ENCODE results near the gene FASTKD3. TPM values are rescaled to one million over a fixed set of nuclear protein-coding genes. Genes with fewer than 3 reads are reported as not detected.

FASTKD3 gene
- total RNA-seq, 1 experiment from 2014 or later = 16.9 TPM

DNA sequence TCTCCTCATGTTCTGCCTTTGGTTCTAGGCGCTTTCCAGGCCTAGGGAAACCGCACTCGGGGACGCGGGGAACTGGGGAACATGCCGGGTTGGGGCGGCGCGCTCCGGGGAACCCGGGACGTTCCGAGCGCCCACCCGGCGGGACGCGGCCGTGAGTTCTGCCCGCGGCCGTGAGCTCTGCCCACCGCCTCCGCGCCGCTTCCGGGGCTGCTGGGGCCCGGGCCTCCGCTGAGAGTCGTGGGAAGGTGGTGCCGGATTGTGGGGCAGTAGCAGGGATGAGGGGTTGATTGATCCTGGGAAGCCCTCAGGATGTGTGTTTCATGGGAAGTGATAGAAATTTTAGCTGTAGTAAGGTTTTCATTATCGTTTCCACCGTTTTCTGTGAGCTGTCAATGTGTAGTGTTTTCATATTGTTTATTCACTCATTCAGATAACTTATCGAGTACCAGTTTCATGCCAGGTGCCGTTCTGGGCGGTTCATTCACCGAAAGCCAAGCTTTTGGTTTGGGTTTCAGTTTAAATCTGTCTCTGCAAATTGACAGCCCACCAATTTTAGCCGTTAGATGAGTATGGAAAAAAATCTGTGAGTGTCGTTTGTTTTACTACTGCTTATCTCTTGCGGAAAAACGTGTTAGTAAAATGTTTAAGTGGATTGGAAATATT is 774 bp upstream of the FASTKD3 start:
- Histone ChIP-seq H3K36me3 (peaks cover 2% of the 10 kb centered on the region), H3K4me1 (0 out of 2 replicates have a peak, but pooled peaks cover 2% of the 10 kb centered on the region), H3K27ac (peak overlapping the region; percentile 69), H3K4me3 (peak overlapping the region; percentile 98), H3K9me3 (replicated peaks) (no peaks in the 10 kb centered on the region), H3K27me3 (no peaks in the 10 kb centered on the region)
- DNase-seq = peak in 1 of 2 experiments; percentile 15

GRCh38 chr5:7868427-7868772 is 431 bp downstream of the FASTKD3 start:
- Histone ChIP-seq H3K27ac (peak overlapping the region; percentile 69), H3K27me3 (no peaks in the 10 kb centered on the region), H3K4me3 (peak overlapping the region; percentile 98), H3K36me3 (peaks cover 4% of the 10 kb centered on the region), H3K4me1 (0 out of 2 replicates have a peak, but pooled peaks cover 2% of the 10 kb centered on the region), H3K9me3 (replicated peaks) (no peaks in the 10 kb centered on the region)
- no peak for DNase-seq

DNA sequence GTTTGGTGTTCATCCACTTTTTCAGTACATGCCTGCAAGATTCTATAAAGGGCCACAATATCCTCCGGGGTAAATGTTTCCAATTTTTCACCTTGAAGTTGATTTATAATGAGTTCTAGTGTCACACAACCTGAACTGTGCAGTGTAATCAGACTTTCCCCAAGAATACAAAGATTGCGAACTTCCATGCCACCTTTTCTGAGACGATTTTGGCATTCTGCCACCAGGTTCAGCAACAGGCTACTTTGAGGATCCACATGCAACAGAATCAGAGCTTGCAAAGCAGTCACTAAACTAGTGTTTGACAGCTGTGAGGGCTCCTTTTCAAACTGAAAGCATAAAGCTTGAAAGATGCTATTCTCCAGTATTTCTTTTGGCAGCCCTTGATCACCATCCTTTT is 1.6 kb downstream of the FASTKD3 start:
- Histone ChIP-seq H3K27ac (no peak overlapping the region), H3K4me3 (no peak overlapping the region), H3K4me1 (0 out of 2 replicates have a peak, but pooled peaks cover 2% of the 10 kb centered on the region), H3K9me3 (replicated peaks) (no peaks in the 10 kb centered on the region), H3K36me3 (peaks cover 4% of the 10 kb centered on the region), H3K27me3 (no peaks in the 10 kb centered on the region)
- no peak for DNase-seq

DNA sequence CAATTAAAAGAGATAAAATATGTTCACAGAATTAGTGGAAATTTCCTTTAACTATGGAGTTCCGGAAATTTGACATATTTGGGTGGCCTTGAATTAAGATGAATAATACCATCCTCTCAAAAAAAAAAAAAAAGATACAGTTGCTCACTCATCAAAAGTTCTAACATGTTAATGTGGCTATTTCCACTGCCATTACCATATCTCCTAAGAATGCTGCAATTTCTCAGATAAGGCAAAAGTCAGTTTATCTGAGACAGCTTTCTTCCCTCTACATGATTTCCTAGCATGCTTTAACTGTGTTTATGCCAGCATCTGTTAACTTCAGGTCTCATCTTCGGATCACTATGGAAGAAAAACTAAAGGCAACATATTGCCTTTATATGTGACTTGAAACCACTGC is 2.6 kb downstream of the FASTKD3 start:
- no peak for DNase-seq
- peaks cover 4% of the 10 kb centered on the region for H3K36me3 ChIP-seq
- no peak overlapping the region for H3K4me3 ChIP-seq
- H3K27ac ChIP-seq = no peak overlapping the region
- H3K27me3 ChIP-seq = no peaks in the 10 kb centered on the region
- H3K9me3 ChIP-seq (replicated peaks) = no peaks in the 10 kb centered on the region
- H3K4me1 ChIP-seq = 0 out of 2 replicates have a peak, but pooled peaks cover 2% of the 10 kb centered on the region

DNA sequence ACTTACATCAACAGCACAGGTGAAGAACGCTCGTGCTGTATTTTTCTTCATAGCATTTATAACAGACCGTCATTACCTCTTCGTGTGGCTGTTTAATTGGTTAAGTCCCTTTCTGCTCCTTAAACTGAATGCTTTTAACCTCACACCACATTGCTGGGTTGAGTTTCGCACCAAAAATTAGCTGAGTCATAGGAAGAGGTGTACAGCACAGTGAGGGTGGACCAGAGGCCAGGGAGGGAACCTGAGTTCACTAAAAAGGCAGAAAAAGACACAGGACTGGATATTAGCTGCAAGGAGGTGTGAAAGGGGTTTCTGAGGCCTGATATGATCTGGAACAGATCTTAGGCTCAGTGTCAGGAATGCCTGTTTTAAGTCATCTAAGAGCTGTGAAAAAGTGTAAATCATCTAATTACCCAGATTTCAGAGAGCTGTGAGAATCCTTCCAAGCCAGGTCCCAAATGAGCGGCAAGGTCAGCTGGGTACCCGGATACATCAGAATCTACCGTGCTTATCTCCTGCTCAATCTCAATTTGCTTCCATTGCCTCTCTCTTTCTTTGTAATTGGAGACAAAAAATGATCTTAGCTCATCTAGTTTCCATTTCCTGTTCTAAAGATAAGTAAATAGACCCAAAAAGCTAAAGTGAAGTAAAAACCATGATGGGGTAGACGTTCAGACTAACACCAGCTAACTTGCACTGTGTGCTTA is 10.8 kb downstream of the FASTKD3 start:
- Histone ChIP-seq H3K27ac (no peak overlapping the region), H3K27me3 (no peaks in the 10 kb centered on the region), H3K9me3 (replicated peaks) (no peaks in the 10 kb centered on the region), H3K4me1 (no peaks in the 10 kb centered on the region), H3K4me3 (no peak overlapping the region), H3K36me3 (peaks cover 10% of the 10 kb centered on the region; the same call in 1 of the 2 replicates)
- no peak for DNase-seq

- H3K27me3 ChIP-seq = no peaks in the 10 kb centered on the region
- H3K9me3 ChIP-seq (replicated peaks) = no peaks in the 10 kb centered on the region
- no peak for DNase-seq
- no peaks in the 10 kb centered on the region for H3K4me1 ChIP-seq
- no peak overlapping the region for H3K27ac ChIP-seq
- no peak overlapping the region for H3K4me3 ChIP-seq
- peaks cover 10% of the 10 kb centered on the region; the same call in 1 of the 2 replicates for H3K36me3 ChIP-seq
Observed at GRCh38 chr5:7857361-7857760, 11.5 kb downstream of the FASTKD3 start.

DNA sequence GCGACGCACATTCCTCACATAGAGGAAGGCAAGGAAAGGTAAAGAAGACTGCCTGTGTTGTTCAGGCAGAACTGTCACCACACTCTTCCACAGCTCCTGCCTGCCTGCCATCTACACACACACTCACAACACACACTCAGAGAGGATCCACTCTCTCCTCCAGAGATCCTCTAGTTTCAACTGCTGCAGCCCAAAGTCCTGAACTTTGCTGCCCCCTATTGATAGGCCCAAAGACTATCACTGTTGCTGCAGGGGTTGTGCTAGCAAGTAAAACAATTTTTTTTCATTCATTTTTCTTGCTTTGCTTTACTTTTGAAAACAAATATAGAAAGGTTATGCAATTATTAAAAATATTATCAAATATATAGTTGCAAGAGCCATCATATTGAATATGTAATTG is 12.0 kb downstream of the FASTKD3 start:
- H3K4me3 ChIP-seq = no peak overlapping the region
- no peaks in the 10 kb centered on the region for H3K4me1 ChIP-seq
- H3K9me3 ChIP-seq (replicated peaks) = no peaks in the 10 kb centered on the region
- peak; percentile 51 to 77 for DNase-seq
- peaks cover 10% of the 10 kb centered on the region; the same call in 1 of the 2 replicates for H3K36me3 ChIP-seq
- H3K27me3 ChIP-seq = no peaks in the 10 kb centered on the region
- no peak overlapping the region for H3K27ac ChIP-seq

GRCh38 chr5:7855611-7856010 is 13.2 kb downstream of the FASTKD3 start:
- no peaks in the 10 kb centered on the region for H3K27me3 ChIP-seq
- peaks cover 9% of the 10 kb centered on the region; the same call in 1 of the 2 replicates for H3K36me3 ChIP-seq
- no peaks in the 10 kb centered on the region for H3K4me1 ChIP-seq
- no peak overlapping the region for H3K4me3 ChIP-seq
- no peak overlapping the region for H3K27ac ChIP-seq
- H3K9me3 ChIP-seq (replicated peaks) = no peaks in the 10 kb centered on the region
- no peak for DNase-seq

DNA sequence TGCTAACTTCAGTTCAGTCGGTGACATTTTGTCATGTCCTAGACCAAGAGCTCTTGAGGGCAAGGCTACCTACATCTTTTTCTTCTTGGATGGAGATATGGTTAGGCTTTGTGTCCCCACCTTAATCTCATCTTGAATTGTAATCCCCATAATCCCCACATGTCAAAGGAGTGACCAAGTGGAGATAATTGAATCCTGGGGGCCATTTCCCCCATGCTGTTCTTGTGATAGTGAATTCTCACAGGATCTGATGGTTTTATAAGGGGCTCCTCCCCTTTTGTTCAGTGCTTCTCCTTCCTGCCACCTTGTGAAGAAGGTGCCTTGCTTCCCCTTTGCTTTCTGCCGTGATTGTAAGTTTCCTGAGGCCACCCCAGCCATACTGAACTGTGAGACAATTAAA is 15.8 kb downstream of the FASTKD3 start:
- H3K27ac ChIP-seq = no peak overlapping the region
- peaks cover 2% of the 10 kb centered on the region for H3K4me1 ChIP-seq
- no peaks in the 10 kb centered on the region for H3K9me3 ChIP-seq (replicated peaks)
- H3K27me3 ChIP-seq = no peaks in the 10 kb centered on the region
- no peak overlapping the region for H3K4me3 ChIP-seq
- DNase-seq = no peak
- H3K36me3 ChIP-seq = no peaks in the 10 kb centered on the region

DNA sequence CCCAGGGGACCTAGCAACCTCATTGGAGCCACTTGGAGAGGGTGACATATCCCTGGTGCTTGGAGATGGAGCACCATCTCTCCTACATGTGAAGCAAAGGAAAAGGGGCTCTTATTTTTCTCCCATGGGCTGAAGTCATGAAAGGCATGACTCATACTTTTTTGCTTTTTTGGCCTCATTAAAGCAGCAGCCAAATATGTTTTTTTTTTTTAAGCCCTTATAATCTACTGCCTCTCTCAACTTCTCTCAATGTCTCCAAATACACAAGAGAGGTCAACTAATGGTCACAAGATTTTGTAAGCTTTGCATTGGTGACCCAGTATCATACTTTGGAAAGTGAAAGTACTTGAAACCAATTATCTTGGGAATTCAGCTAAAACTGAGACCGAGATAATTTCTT is 16.3 kb downstream of the FASTKD3 start:
- no peaks in the 10 kb centered on the region for H3K36me3 ChIP-seq
- peaks cover 6% of the 10 kb centered on the region for H3K4me1 ChIP-seq
- DNase-seq = no peak
- H3K9me3 ChIP-seq (replicated peaks) = no peaks in the 10 kb centered on the region
- H3K27me3 ChIP-seq = no peaks in the 10 kb centered on the region
- no peak overlapping the region for H3K27ac ChIP-seq
- no peak overlapping the region for H3K4me3 ChIP-seq

DNA sequence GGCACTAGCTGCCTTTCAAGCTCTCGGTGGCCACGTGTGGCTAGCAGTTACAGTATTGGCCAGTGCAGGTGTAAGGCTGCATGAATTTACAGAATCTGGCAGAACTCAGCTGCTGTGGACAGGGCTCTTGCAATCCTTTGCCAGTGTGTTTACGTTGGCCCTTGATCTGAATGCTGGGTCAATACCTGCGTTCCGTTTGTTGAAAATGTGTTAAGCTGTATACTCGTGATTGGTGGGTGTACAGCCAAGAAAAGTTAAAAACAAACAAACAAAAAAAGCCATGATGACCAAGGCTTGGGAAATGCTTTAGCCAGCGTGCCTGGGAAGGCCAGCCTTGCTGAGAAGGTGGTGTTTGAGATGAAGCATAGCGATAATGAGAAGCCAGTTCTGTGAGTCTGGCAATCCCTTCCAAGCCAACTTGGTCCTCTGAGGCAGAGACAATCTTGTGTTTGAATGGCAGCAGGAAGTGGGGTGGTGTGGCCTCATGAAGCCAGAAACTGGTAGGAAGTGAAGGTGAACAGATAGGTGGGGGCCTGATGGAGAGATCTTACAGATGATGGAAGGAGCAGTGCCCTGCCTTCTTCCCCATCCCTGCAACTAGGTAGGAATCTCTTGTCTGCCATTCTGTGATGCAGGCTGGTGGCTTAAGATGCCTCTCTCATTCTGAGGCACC is 17.1 kb downstream of the FASTKD3 start:
- no peak overlapping the region for H3K27ac ChIP-seq
- H3K27me3 ChIP-seq = no peaks in the 10 kb centered on the region
- no peaks in the 10 kb centered on the region for H3K9me3 ChIP-seq (replicated peaks)
- H3K4me3 ChIP-seq = no peak overlapping the region
- H3K4me1 ChIP-seq = peaks cover 6% of the 10 kb centered on the region
- DNase-seq = no peak
- no peaks in the 10 kb centered on the region for H3K36me3 ChIP-seq

GRCh38 chr5:7851240-7851592 is 17.6 kb downstream of the FASTKD3 start:
- Histone ChIP-seq H3K36me3 (no peaks in the 10 kb centered on the region), H3K9me3 (replicated peaks) (no peaks in the 10 kb centered on the region), H3K27ac (no peak overlapping the region), H3K27me3 (no peaks in the 10 kb centered on the region), H3K4me1 (peaks cover 6% of the 10 kb centered on the region), H3K4me3 (no peak overlapping the region)
- no peak for DNase-seq

DNA sequence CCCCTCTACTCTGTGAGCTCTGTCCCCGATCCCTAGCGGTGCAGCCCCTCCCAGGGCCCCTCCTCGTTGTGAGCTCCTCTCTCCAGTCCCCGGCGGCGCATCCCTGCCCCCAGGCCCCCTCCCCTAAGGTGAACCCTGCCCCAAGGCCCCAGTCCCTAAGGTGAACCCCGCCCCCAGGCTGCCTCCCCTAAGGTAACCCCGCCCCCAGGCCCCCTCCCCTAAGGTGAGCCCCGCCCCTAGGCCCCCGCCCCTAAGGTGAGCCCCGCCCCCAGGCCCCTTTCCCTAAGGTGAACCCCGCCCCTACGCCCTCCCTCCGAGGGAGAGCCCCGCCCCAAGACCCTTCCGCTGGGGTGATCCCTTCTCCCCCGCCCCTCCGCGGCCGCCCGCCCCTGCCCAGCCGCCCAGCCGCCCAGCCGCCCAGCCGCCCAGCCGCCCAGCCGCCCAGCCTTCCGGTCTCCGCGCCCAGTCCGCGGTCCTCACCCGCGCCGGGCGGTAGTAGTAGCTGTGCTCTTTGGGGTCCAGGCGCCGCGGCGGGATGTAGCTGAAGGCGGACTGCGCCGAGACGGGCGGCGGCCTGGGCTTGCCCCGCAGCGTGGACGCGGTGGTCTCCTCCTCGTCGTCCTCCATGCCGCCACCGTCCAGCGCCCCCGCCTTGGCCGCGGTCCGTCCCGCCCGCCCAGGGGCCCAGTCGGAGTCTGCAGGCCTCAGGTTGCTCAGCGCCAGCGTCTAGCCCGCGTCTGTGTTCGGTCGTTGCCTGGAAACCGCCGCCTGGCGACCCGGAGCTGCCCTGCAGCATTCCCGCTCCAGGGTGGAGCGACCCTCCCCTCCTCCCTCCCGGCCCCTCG is 18.2 kb downstream of the FASTKD3 start, which contains the start of gene CFAP90:
Gene CFAP90, minus strand, starts transcription at position 739 of the 845 bp plus-strand sequence. Its CDS starts 112 bp downstream, at position 627.
- peaks cover 6% of the 10 kb centered on the region for H3K4me1 ChIP-seq
- no peak within 1 kb of the TSS for H3K27ac ChIP-seq
- H3K4me3 ChIP-seq = no peak within 1 kb of the TSS
- no peak for DNase-seq
- no peaks in the 10 kb centered on the region for H3K27me3 ChIP-seq
- no peaks in the 10 kb centered on the region for H3K36me3 ChIP-seq
- no peaks in the 10 kb centered on the region for H3K9me3 ChIP-seq (replicated peaks)

GRCh38 chr5:7849681-7850394 is 19.0 kb downstream of the FASTKD3 start:
- no peak for DNase-seq
- H3K27me3 ChIP-seq = no peaks in the 10 kb centered on the region
- H3K4me1 ChIP-seq = peaks cover 8% of the 10 kb centered on the region
- H3K36me3 ChIP-seq = no peaks in the 10 kb centered on the region
- H3K9me3 ChIP-seq (replicated peaks) = no peaks in the 10 kb centered on the region
- H3K27ac ChIP-seq = no peak overlapping the region
- no peak overlapping the region for H3K4me3 ChIP-seq
